ENCODE measurements around the gene ADAP1. TPM values are rescaled to one million over a fixed set of nuclear protein-coding genes. Genes with fewer than 3 reads are reported as not detected.
A peak's percentile ranks its signal among the peaks of the same experiment; 100 is the strongest.

Gene ADAP1
- total RNA-seq, 2 donors from 2014 or later: 4.2 to 7.7 TPM

GRCh38 chr7:907158-907980, 47.1 kb downstream of the ADAP1 start:
- no peak overlapping the region for H3K4me3 ChIP-seq
- no peaks in the 10 kb centered on the region for H3K36me3 ChIP-seq
- H3K27me3 ChIP-seq: no peaks in the 10 kb centered on the region
- DNase-seq (ENCODE audit: low spot score): peak; percentile 68
- no peak overlapping the region for H3K27ac ChIP-seq
- H3K9me3 ChIP-seq: no peaks in the 10 kb centered on the region
- no peak for TF ChIP-seq CTCF (IDR thresholded peaks at IDR 0.05)
- H3K4me1 ChIP-seq: peaks cover 0 to 15% of the 10 kb centered on the region in 2 donors

GRCh38 chr7:906776-907157, 47.7 kb downstream of the ADAP1 start:
- DNase-seq (ENCODE audit: low spot score): no peak
- no peak overlapping the region for H3K4me3 ChIP-seq
- no peak for TF ChIP-seq CTCF (IDR thresholded peaks at IDR 0.05)
- no peaks in the 10 kb centered on the region for H3K27me3 ChIP-seq
- no peaks in the 10 kb centered on the region for H3K36me3 ChIP-seq
- peaks cover 0 to 15% of the 10 kb centered on the region in 2 donors for H3K4me1 ChIP-seq
- no peaks in the 10 kb centered on the region for H3K9me3 ChIP-seq
- H3K27ac ChIP-seq: no peak overlapping the region

- no peaks in the 10 kb centered on the region for H3K27me3 ChIP-seq
- H3K27ac ChIP-seq: no peak overlapping the region
- no peaks in the 10 kb centered on the region for H3K36me3 ChIP-seq
- no peak for TF ChIP-seq CTCF (IDR thresholded peaks at IDR 0.05)
- H3K4me1 ChIP-seq: peaks cover 0 to 23% of the 10 kb centered on the region in 2 donors
- peak overlapping the region in 1 of 2 donors; percentile 24 for H3K4me3 ChIP-seq
- DNase-seq (ENCODE audit: low spot score): no peak
- H3K9me3 ChIP-seq: no peaks in the 10 kb centered on the region
Observed at GRCh38 chr7:904847-905246, 49.6 kb downstream of the ADAP1 start.

- no peaks in the 10 kb centered on the region for H3K27me3 ChIP-seq
- peaks cover 0 to 18% of the 10 kb centered on the region in 2 donors for H3K4me1 ChIP-seq
- no peak for DNase-seq (ENCODE audit: low spot score)
- TF ChIP-seq CTCF (IDR thresholded peaks at IDR 0.05): no peak
- no peak overlapping the region for H3K27ac ChIP-seq
- H3K36me3 ChIP-seq: no peaks in the 10 kb centered on the region
- H3K9me3 ChIP-seq: no peaks in the 10 kb centered on the region
- H3K4me3 ChIP-seq: peak overlapping the region in 1 of 2 donors; percentile 24
Observed at GRCh38 chr7:903921-904755, 50.3 kb downstream of the ADAP1 start.

- H3K4me3 ChIP-seq: no peak overlapping the region
Observed at GRCh38 chr7:902996-903395, 51.5 kb downstream of the ADAP1 start.

More at GRCh38 chr7:902996-903395, 51.5 kb downstream of the ADAP1 start:
- DNase-seq (ENCODE audit: low spot score): no peak
- Histone ChIP-seq H3K36me3 (peaks cover 4% of the 10 kb centered on the region), H3K9me3 (no peaks in the 10 kb centered on the region), H3K27ac (no peak overlapping the region), H3K4me1 (peaks cover 0 to 17% of the 10 kb centered on the region in 2 donors), H3K27me3 (no peaks in the 10 kb centered on the region)
- TF ChIP-seq CTCF (IDR thresholded peaks at IDR 0.05): no peak

Data from right atrium auricular region (tissue), 2 donors.